WTC11 (cell line): ENCODE results near the gene BCL2A1. TPM values are rescaled to one million over a fixed set of nuclear protein-coding genes. Genes with fewer than 3 reads are reported as not detected.

Experiments used
- ATAC-seq: fragments of 200-7000 bp; cut with Tn5 transposase; 2 replicates; pipeline ENCODE4 v1.10.0; 2021; ENCODE audit warnings: mild to moderate bottlenecking, moderate library complexity
- CTCF ChIA-PET: fragments of 300-600 bp; sonication (Branson Sonifier 250); formaldehyde crosslinking; loops from one replicate; lab custom pipeline; 2021; ENCODE audit warnings: antibody characterized with exemption; lab: Charles Lee
- POLR2A ChIA-PET: fragments of 350-600 bp; sonication (Branson Sonifier 250); formaldehyde crosslinking; loops from one replicate; lab custom pipeline; 2021; ENCODE audit warnings: antibody characterized with exemption; lab: Charles Lee
- DNase-seq: peaks from one replicate; pipeline ENCODE4 v3.0.0; 2021; ENCODE audit warnings: low spot score
- H3K27ac Mint-ChIP-seq: 2 replicates; pipeline ENCODE4 v1.8.0; 2021; ENCODE audit warnings: mixed read lengths
- H3K27me3 Mint-ChIP-seq: 2 replicates; pipeline ENCODE4 v1.8.0; 2021; ENCODE audit warnings: low read depth, mild to moderate bottlenecking, moderate library complexity, mixed read lengths
- H3K36me3 Mint-ChIP-seq: 2 replicates; pipeline ENCODE4 v1.8.0; 2021; ENCODE audit warnings: mixed read lengths
- H3K4me1 Mint-ChIP-seq: 2 replicates; pipeline ENCODE4 v1.8.0; 2022; ENCODE audit warnings: mixed read lengths
- H3K4me3 Mint-ChIP-seq: 2 replicates; pipeline ENCODE4 v1.8.0; 2021; ENCODE audit warnings: mild to moderate bottlenecking, moderate library complexity, mixed read lengths
- H3K9me3 Mint-ChIP-seq: 2 replicates; pipeline ENCODE4 v1.8.0; 2021; ENCODE audit warnings: mixed read lengths
- AFF4 ChIP-seq: sonication (generic); formaldehyde crosslinking; IDR thresholded peaks from 2 replicates; pipeline ENCODE4 v1.8.1; 2023; ENCODE audit warnings: mild to moderate bottlenecking, missing genetic modification reagents, borderline replicate concordance
- ATF1 ChIP-seq: sonication (generic); formaldehyde crosslinking; IDR thresholded peaks from 2 replicates; pipeline ENCODE4 v1.8.1; 2023; ENCODE audit warnings: mild to moderate bottlenecking, moderate library complexity, missing genetic modification reagents
- ATF6 ChIP-seq: sonication (generic); formaldehyde crosslinking; IDR thresholded peaks from 2 replicates; pipeline ENCODE4 v1.8.1; 2023; ENCODE audit warnings: mild to moderate bottlenecking, missing genetic modification reagents
- CTCF ChIP-seq: fragments of 200-600 bp; IDR thresholded peaks from 2 replicates; pipeline ENCODE4 v1.8.0; 2022; ENCODE audit warnings: antibody characterized with exemption
- E2F1 ChIP-seq: sonication (generic); formaldehyde crosslinking; IDR thresholded peaks from 2 replicates; pipeline ENCODE4 v1.8.0; 2022; ENCODE audit warnings: mild to moderate bottlenecking, missing genetic modification reagents
- EMX1 ChIP-seq: fragments of 250-450 bp; sonication (Bioruptor Pico); IDR thresholded peaks from 2 replicates; pipeline ENCODE4 v1.8.0; 2021; ENCODE audit warnings: mild to moderate bottlenecking
- ETV6 ChIP-seq: sonication (generic); formaldehyde crosslinking; IDR thresholded peaks from 2 replicates; pipeline ENCODE4 v1.8.1; 2022; ENCODE audit warnings: mild to moderate bottlenecking, missing genetic modification reagents
- HMGA2 ChIP-seq: fragments of 250-450 bp; sonication (Bioruptor Pico); IDR thresholded peaks from 2 replicates; pipeline ENCODE4 v1.4.0; 2021; ENCODE audit warnings: mild to moderate bottlenecking, moderate library complexity
- MYBL2 ChIP-seq: sonication (generic); formaldehyde crosslinking; IDR thresholded peaks from 2 replicates; pipeline ENCODE4 v1.8.1; 2023; ENCODE audit warnings: mild to moderate bottlenecking, moderate library complexity, missing genetic modification reagents
- RORB ChIP-seq: fragments of 250-450 bp; sonication (Bioruptor Pico); IDR thresholded peaks from 2 replicates; pipeline ENCODE4 v1.9.0; 2021; ENCODE audit warnings: mild to moderate bottlenecking
- SP1 ChIP-seq: sonication (generic); formaldehyde crosslinking; conservative IDR thresholded peaks from 2 replicates; pipeline ENCODE4 v1.8.1; 2022; ENCODE audit warnings: missing genetic modification reagents
- TEAD4 ChIP-seq: sonication (generic); formaldehyde crosslinking; IDR thresholded peaks from 2 replicates; pipeline ENCODE4 v1.8.0; 2022; ENCODE audit warnings: mild to moderate bottlenecking, missing genetic modification reagents
- TP53 ChIP-seq: sonication (generic); formaldehyde crosslinking; IDR thresholded peaks from 2 replicates; pipeline ENCODE4 v1.8.1; 2023; ENCODE audit warnings: mild to moderate bottlenecking, missing genetic modification reagents
- ZMAT4 ChIP-seq: fragments of 250-450 bp; sonication (Bioruptor Pico); IDR thresholded peaks from 2 replicates; pipeline ENCODE4 v1.9.0; 2021; ENCODE audit warnings: mild to moderate bottlenecking
- ZNF121 ChIP-seq: sonication (generic); formaldehyde crosslinking; IDR thresholded peaks from 2 replicates; pipeline ENCODE4 v1.8.0; 2023; ENCODE audit warnings: missing genetic modification reagents
- ZNF232 ChIP-seq: sonication (generic); formaldehyde crosslinking; IDR thresholded peaks from 2 replicates; pipeline ENCODE4 v1.8.0; 2022; ENCODE audit warnings: mild to moderate bottlenecking, missing genetic modification reagents
- ZNF396 ChIP-seq: fragments of 250-450 bp; sonication (Bioruptor Pico); IDR thresholded peaks from 2 replicates; pipeline ENCODE4 v1.8.0; 2021; ENCODE audit warnings: mild to moderate bottlenecking, moderate library complexity, borderline replicate concordance
- ZNF671 ChIP-seq: fragments of 250-450 bp; sonication (Bioruptor Pico); IDR thresholded peaks from 2 replicates; pipeline ENCODE4 v1.8.0; 2021; ENCODE audit warnings: mild to moderate bottlenecking
- ZSCAN18 ChIP-seq: fragments of 250-450 bp; sonication (Bioruptor Pico); IDR thresholded peaks from 2 replicates; pipeline ENCODE4 v2.1.2; 2022; ENCODE audit warnings: mild to moderate bottlenecking, moderate library complexity
- total RNA-seq: library from RNA; stranded (reverse); gene quantifications from 3 replicates; pipeline ENCODE4 v1.2.3, GENCODE V29; 2021

BCL2A1 gene
- total RNA-seq, 1 experiment from 2014 or later, result 0.28 TPM

GRCh38 chr15:79953951-79954444, 17.0 kb downstream of the BCL2A1 start:
- peaks cover 5% of the 10 kb centered on the region for H3K9me3 Mint-ChIP-seq
- DNase-seq (no peak), ATAC-seq (no peak)
- no peak overlapping the region for H3K4me3 Mint-ChIP-seq
- no peaks in the 10 kb centered on the region for H3K4me1 Mint-ChIP-seq
- no peaks in the 10 kb centered on the region for H3K36me3 Mint-ChIP-seq
- POLR2A ChIA-PET, result no interaction called here
- H3K27ac Mint-ChIP-seq, result no peak overlapping the region
- TF ChIP-seq CTCF (no peak), TP53 (CRISPR knock-in tag) (no peak), ZNF671 (no peak), ZNF232 (CRISPR knock-in tag) (no peak), ZNF396 (CRISPR knock-in tag) (no peak), MYBL2 (CRISPR knock-in tag) (no peak), SP1 (CRISPR knock-in tag) (no peak), ATF6 (CRISPR knock-in tag) (no peak), E2F1 (CRISPR knock-in tag) (no peak), HMGA2 (CRISPR knock-in tag) (no peak), ATF1 (CRISPR knock-in tag) (no peak), EMX1 (CRISPR knock-in tag) (no peak), ZSCAN18 (CRISPR knock-in tag) (no peak), RORB (CRISPR knock-in tag) (no peak), ZMAT4 (CRISPR knock-in tag) (no peak), ETV6 (CRISPR knock-in tag) (no peak), ZNF121 (CRISPR knock-in tag) (no peak), TEAD4 (CRISPR knock-in tag) (no peak), AFF4 (CRISPR knock-in tag) (no peak)
- CTCF ChIA-PET, result no interaction called here
- H3K27me3 Mint-ChIP-seq, result no peaks in the 10 kb centered on the region
